GM18868 (cell line): ENCODE measurements around the gene LRCH3.
"Not testable (repeated sequence)": the region's sequence is repeated elsewhere in the genome, so short reads cannot be mapped to it uniquely, and the experiment has no call there.

Source experiments
- ATAC-seq: cut with Tn5 transposase; IDR thresholded peaks from one replicate; pipeline ENCODE4 v1.9.1; 2021; ENCODE audit warnings: mild to moderate bottlenecking, moderate library complexity; ENCODE audit not compliant: unreplicated experiment

The LRCH3 gene

GRCh38 chr3:197881970-197882338 lies 90.9 kb downstream of the LRCH3 start:
- no peak for ATAC-seq

DNA sequence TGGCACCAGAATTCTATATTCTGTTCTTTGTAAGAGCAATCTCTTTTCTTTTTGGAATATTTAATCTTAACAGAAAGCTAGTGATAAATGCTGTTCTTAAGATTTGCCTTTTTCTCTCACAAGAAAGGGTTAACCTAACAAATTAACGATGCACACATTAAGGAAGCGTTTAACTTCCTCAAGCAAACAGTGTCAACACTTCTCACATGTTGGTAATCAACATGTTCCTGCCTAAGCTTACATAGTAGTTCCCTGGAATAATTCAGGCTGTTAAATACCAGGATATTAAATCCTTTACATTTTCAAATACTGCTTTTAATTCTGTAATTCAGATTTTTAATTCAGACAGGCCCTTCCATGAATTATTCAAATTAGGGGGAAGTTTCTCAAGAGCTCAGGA lies 91.5 kb downstream of the LRCH3 start:
- no peak for ATAC-seq

GRCh38 chr3:197883541-197883940 lies 92.5 kb downstream of the LRCH3 start:
- no peak for ATAC-seq

GRCh38 chr3:197884330-197884729 lies 93.3 kb downstream of the LRCH3 start:
- not testable (repeated sequence) for ATAC-seq

DNA sequence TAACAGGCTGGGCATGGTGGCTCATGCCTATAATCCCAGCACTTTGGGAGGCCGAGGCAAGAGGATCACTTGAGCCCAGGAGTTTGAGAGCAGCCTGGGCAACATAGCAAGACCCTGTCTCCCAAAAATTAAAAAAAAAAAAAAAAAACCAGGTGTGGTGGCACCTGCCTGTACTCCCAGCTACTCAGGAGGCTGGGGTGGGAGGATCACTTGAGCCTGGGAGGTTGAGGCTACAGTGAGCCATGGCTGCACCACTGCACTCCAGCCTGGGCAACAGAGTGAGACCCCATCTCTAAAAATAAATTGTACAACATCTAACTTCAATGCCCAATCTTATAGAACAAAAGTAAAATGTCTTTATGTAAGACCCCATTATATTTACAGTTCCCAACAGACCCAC lies 95.0 kb downstream of the LRCH3 start:
- not testable (repeated sequence) for ATAC-seq

DNA sequence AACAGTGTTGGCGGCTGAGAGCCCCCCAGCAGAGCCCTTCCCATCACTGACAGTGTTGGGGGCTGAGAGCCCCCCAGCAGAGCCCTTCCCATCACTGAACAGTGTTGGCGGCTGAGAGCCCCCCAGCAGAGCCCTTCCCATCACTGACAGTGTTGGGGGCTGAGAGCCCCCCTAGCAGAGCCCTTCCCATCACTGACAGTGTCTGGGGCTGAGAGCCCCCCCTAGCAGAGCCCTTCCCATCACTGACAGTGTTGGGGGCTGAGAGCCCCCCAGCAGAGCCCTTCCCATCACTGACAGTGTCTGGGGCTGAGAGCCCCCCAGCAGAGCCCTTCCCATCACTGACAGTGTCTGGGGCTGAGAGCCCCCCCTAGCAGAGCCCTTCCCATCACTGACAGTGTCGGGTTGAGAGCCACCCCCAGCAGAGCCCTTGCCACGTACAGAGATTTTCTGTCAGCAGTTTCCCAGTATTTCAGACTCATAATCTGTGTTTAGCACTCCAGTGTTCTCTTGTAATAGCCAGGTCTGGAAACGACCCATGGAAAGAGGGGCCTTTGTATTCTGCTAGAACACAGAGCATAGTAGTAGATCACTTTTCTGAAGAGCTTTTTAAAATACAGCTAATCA lies 96.5 kb downstream of the LRCH3 start:
- not testable (repeated sequence) for ATAC-seq

DNA sequence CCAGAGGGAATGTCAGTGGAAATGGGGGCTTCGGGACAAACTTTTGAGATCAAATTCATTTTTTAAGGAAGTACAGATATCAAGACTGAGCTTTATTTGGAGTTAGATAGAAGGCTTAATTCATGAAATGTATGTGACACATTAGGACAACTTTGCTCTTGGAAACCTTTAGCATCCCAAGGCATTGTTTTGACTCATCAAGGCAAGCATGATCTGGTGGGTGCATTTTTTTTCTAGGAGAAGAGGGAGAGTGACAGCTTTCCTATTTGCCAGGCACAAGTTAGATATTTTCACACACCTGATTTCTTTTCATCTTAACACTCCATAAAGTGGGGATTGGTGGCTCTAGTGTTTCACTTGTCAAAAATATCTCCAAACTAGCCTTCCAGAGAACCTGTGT lies 97.5 kb downstream of the LRCH3 start:
- ATAC-seq: no peak

- ATAC-seq: no peak
Observed at GRCh38 chr3:197889204-197889930, 98.3 kb downstream of the LRCH3 start.

DNA sequence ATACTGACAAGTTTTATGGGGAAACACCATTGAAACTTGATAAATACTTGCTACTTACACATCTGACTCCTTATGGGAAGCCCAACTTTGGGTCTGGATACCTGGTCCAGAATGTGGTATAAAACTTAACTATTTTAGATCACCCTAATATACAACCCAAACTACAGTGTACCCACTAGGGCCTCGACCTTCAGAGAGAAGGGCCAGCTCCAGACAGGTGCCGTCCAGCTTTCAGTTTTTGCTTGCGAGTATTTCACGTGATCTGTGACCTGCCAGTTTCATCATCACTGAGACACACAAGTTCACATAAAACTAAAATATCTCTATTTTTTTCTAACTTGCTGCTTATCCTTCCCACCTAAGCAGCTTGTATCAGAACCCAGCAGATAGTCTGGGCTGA lies 99.6 kb downstream of the LRCH3 start:
- no peak for ATAC-seq

DNA sequence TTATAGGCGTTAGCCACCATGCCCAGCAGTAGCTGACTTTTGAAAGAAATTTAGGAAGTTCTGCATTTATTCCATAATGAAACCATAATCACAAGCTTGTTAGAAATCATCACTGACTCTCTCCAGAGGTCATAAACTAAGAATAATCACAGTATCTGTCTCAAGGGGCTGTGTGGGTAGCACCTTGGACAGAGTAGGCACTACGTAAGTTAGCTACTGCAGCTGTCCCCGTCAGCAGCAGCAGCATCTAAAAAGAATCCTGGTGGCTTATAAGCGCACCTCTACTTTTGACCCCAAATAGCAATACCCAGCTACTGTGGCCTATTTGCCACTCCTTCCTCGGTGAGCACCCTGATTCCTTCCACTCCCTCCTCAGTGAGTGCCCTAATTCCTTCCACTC lies 101.1 kb downstream of the LRCH3 start:
- ATAC-seq: no peak

DNA sequence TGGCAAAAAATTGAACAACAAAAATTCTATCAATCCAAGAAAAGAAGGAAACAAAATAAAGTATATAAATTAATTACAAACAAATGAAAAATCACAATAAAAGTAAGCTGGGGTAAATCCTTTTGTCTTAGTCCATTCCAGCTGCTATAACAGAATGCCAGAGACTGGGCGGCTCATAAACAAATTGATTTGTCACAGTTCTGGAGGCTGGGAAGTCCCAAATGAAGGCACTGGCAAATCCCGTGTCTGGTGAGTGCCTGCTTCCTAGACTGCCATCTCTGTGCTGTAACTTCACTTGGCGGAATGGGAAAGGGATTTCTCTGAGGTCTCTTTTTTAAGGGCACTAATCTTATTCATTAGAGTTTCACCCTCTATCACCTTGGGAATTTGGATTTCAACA lies 105.4 kb downstream of the LRCH3 start:
- no peak for ATAC-seq

- no peak for ATAC-seq
Observed at GRCh38 chr3:197899833-197900478, 108.9 kb downstream of the LRCH3 start.

GRCh38 chr3:197901626-197902025 lies 110.6 kb downstream of the LRCH3 start:
- ATAC-seq: no peak

- peak; percentile 95 for ATAC-seq
Observed at GRCh38 chr3:197906023-197906849, 115.2 kb downstream of the LRCH3 start.

DNA sequence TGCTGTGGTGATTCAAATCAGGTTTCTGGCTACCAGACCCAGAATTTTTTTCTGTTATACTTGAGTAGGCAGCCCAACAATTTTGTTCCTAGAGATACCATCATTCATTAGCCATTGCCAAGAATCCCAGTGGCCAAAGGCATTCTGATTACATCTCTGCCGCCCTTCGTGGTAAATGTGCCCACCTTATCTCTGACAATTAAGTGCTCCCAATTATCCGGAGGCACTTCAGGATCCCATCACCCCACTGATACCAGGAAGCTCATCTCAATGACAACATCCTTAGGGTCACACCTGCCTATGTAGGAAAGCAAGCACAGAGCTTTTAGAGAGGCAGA lies 115.8 kb downstream of the LRCH3 start:
- ATAC-seq: no peak

DNA sequence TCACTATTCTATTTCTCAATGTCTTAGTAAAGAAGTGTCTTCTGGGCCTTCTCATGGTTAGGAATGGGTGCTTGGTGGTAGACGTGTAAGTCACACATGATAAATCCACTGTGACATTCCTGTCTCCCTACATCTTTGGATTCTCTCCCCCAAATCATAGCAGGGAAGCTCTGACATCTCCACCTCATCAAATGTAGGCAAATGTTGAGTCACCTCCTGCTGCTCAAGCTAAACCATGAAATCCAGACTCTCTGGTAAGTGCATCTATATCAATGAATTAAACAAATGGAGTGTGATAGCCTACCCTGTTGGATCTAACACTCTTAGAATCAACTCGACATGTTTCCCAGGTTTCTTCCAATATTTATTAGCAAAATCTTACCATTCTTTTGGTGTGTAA lies 116.1 kb downstream of the LRCH3 start:
- no peak for ATAC-seq

DNA sequence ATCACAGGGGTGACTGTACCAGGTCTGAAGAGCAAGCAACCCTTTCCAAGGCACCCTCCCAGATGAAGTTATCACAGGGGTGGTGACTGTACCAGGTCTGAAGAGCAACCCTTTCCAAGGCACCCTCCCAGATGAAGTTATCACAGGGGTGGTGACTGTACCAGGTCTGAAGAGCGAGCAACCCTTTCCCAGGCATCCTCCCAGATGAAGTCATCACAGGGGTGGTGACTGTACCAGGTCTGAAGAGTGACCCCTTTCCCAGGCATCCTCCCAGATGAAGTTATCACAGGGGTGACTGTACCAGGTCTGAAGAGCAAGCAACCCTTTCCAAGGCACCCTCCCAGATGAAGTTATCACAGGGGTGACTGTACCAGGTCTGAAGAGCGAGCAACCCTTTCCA lies 117.5 kb downstream of the LRCH3 start:
- ATAC-seq: not testable (repeated sequence)

DNA sequence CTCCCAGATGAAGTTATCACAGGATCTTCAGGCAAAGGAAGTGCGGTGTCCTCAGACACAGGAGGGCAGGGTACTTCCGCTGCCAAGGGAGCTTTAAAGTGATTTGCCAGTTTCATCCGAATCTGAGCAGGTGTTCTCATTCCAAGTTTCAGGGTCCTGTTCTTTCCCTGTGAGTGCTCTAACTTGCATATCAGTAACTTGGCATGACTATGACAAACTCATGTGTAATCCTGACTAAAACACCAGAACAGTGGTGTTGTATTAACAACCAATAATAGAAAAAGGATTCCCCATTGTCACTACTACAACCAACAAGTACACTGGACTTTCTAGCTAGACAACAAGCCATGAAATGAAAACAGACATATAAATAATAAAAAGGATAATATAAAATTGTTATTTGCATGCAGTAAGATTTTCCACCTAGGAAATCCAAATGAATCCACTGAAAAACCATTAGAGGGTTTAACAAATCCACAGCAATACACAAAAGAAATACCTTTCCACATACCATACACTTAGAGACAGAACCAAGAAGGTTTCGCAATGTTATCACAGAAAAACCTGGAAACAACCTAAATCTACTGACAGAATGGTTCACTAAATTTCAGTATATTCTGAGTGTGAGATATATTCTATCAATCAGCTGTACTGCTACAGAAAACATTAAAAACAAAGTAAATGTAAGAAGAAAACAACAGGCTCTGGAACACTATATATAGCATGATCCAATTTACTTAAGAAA lies 118.1 kb downstream of the LRCH3 start:
- no peak for ATAC-seq

DNA sequence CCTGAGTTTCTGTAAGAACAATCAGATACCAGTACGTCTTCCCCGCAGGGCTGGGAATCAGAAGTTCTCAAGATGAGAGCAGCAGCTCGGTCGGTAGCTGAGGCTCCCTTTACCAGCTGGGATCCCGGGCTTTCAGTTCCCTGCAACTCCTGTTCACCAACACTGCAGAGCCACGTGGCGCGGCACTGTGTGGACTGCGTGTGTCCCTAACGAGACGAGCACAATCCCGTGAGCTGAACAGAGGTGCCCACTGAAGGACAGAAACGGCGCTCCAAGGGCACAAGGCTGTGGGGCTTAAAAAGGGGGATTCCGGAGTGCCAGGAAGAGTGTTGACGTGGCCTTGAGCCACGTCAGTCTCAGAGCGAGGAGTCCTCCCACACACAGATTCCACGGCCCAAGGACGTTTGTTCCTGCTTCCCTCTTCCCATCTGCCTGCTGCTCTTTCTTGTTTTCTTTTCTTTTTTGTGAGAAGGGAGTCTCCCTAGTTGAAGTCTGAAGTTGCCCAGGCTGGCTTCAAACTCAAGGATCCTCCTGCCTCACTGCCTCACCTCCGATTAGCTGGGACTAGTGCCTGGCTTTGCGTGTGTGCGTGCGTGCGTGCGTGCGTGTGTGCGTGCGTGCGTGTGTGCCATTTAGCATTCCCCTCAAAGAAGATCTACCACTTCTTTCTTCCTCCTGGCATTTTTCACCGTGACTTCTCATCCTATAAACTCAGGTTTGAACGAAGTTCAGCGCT lies 121.9 kb downstream of the LRCH3 start:
- no peak for ATAC-seq
